GM23248 (cell line): ENCODE measurements around the gene KCTD2.

Experiments
- EZH2 ChIP-seq: fragments of 200-600 bp; sonication (generic); IDR thresholded peaks from 2 replicates; pipeline ENCODE4 v1.6.1; 2018; ENCODE audit warnings: antibody characterized with exemption, mild to moderate bottlenecking; ENCODE audit not compliant: insufficient read depth, poor library complexity, severe bottlenecking
- EZH2phosphoT487 ChIP-seq: fragments of 200-600 bp; sonication (generic); IDR thresholded peaks from 2 replicates; pipeline ENCODE4 v1.6.1; 2018; ENCODE audit warnings: antibody characterized with exemption, moderate library complexity, mild to moderate bottlenecking, low read depth; ENCODE audit not compliant: insufficient read depth

- TF ChIP-seq EZH2 = no peak
- TF ChIP-seq EZH2phosphoT487 = no peak
Observed at GRCh38 chr17:75102385-75102821, 55.4 kb downstream of the KCTD2 start.
